DMS153 treated with DMSO at 0.1 percent for 48 hours (cell line): ENCODE data around the gene CD79A.

Source experiments
- DNase-seq: peaks from one replicate; lab custom pipeline; 2025; ENCODE audit not compliant: unreplicated experiment; lab: John Stamatoyannopoulos, UW

The CD79A gene

GRCh38 chr19:41917676-41918075 lies 40.6 kb downstream of the CD79A start:
- DNase-seq: no peak

- no peak for DNase-seq
These were observed 41.0 kb downstream of the CD79A start for GRCh38 chr19:41918095-41918494.

GRCh38 chr19:41918653-41919244 lies 41.7 kb downstream of the CD79A start:
- no peak for DNase-seq

GRCh38 chr19:41919948-41920712 lies 43.1 kb downstream of the CD79A start:
- DNase-seq: no peak

- DNase-seq: no peak
These were observed 44.0 kb downstream of the CD79A start for GRCh38 chr19:41920882-41921576.

GRCh38 chr19:41921577-41922576 lies 44.8 kb downstream of the CD79A start:
- no peak for DNase-seq

- DNase-seq: no peak
These were observed 45.5 kb downstream of the CD79A start for GRCh38 chr19:41922585-41922984.

GRCh38 chr19:41923045-41923788 lies 46.1 kb downstream of the CD79A start:
- DNase-seq: no peak

GRCh38 chr19:41924151-41925145 lies 47.4 kb downstream of the CD79A start:
- DNase-seq: no peak

- no peak for DNase-seq
These were observed 48.3 kb downstream of the CD79A start for GRCh38 chr19:41925208-41926003.

GRCh38 chr19:41926028-41926762 lies 49.1 kb downstream of the CD79A start:
- no peak for DNase-seq

- DNase-seq: no peak
These were observed 49.9 kb downstream of the CD79A start for GRCh38 chr19:41926763-41927496.

GRCh38 chr19:41927497-41928192 lies 50.6 kb downstream of the CD79A start:
- DNase-seq: no peak

GRCh38 chr19:41928221-41928683 lies 51.2 kb downstream of the CD79A start, which contains the start of gene ERFL:
ERFL (minus strand) TSS chr19:41928449; CDS start chr19:41912919, 15,530 bp downstream.
- DNase-seq: no peak

GRCh38 chr19:41928754-41929535 lies 51.9 kb downstream of the CD79A start:
- no peak for DNase-seq
